Measurements from ENCODE around the gene SYT1. TPM values are rescaled to one million over a fixed set of nuclear protein-coding genes. Genes with fewer than 3 reads are reported as not detected.

The SYT1 gene
- total and polyA plus RNA-seq, 2 of the 4 experiments (the other 2 are of a cell fraction) = 2.8 to 3.0 TPM

DNA sequence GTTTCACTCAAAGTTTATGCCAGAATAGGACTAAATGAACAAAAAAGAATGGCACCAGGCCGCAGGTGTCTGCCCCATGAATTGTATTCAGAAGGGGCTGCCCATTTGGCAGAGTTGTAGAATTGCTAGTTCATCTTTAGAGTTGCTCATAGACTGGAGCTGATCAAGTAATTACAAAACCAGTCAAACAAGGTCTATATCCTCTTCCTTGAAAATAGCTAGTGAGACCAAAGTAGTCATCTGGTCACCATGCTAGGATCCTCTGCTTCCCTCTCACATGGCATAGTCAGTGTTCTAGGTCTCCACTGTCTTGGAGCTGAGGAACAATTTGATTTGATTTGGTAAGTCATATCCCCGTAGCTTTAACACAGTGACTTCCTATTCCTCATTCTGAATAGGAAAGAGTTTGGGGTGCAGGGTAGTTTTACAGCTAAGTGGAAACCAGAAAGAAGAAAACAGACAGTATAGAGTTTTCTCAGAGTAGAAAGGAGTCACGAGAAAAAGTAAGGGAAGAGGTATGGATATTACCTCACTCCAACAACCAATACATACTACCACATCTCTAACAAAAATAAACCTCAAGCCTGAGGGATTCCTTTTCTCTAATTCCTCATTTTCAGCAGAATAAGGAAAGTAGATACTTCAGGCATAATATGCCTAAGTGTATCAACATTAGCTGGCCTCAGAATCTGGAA, 574.1 kb downstream of the SYT1 start:
- Histone ChIP-seq H3K79me1 (ENCODE audit: low read depth in 1 of 2, low read length in 2 of 2) (no peaks in the 10 kb centered on the region), H3K36me3 (ENCODE audit: control insufficient read depth, insufficient read depth, low read length) (no peaks in the 10 kb centered on the region), H3K56ac (ENCODE audit: extremely low read depth, insufficient read depth, low read length) (no peak overlapping the region), H4K20me1 (ENCODE audit: insufficient read depth, low read length) (no peaks in the 10 kb centered on the region), H3K9me3 (ENCODE audit: control insufficient read depth, insufficient read depth, low read length) (no peaks in the 10 kb centered on the region), H3K18ac (ENCODE audit: low read depth, low read length) (peak overlapping the region; percentile 51; the same call in 1 of the 2 replicates), H3K4ac (ENCODE audit: low read depth, low read length) (peak overlapping the region; percentile 38; the same call in 1 of the 2 replicates), H3K14ac (replicated peaks; ENCODE audit: low read depth, low read length) (peak overlapping the region; percentile 81), H2AK9ac (replicated peaks; ENCODE audit: low read depth, low read length, poor library complexity) (no peak overlapping the region), H3K9ac (ENCODE audit: low read depth, low read length) (no peak overlapping the region), H4K8ac (ENCODE audit: low read depth in 2 of 2, low read length in 2 of 2) (no peak overlapping the region), H2AK5ac (ENCODE audit: low read depth, low read length) (no peak overlapping the region), H3K27me3 (ENCODE audit: control insufficient read depth, insufficient read depth, low read length) (no peaks in the 10 kb centered on the region), H3K23ac (ENCODE audit: low read depth, low read length) (peak overlapping the region; percentile 73; the same call in 1 of the 2 replicates), H4K5ac (ENCODE audit: low read depth, low read length) (no peak overlapping the region; the same call in 1 of the 2 replicates), H3K27ac (ENCODE audit: insufficient read depth, low read length) (no peak overlapping the region; the same call in 1 of the 2 replicates), H2BK15ac (ENCODE audit: low read depth, low read length) (0 out of 3 replicates have a peak overlapping the region, but pooled peaks have one; percentile 9), H4K91ac (ENCODE audit: insufficient read depth, low read depth, low read length) (no peak overlapping the region), H3K9me1 (ENCODE audit: insufficient read depth, low read length) (no peaks in the 10 kb centered on the region; the same call in 1 of the 2 replicates), H3K4me1 (ENCODE audit: control insufficient read depth, insufficient read depth, low read length) (peaks cover 2% of the 10 kb centered on the region; the same call in 1 of the 2 replicates), H2AFZ (replicated peaks; ENCODE audit: low read length, poor library complexity) (no peak overlapping the region), H3K4me2 (ENCODE audit: low read depth, low read length) (peak overlapping the region; percentile 18; the same call in 1 of the 2 replicates), H3K4me3 (ENCODE audit: insufficient read depth, low read depth, low read length) (no peak overlapping the region), H2BK5ac (ENCODE audit: low read depth, low read length, poor library complexity, severe bottlenecking) (peak overlapping the region; percentile 41), H2BK20ac (ENCODE audit: low read depth, low read length) (peak overlapping the region; percentile 27; the same call in 1 of the 2 replicates), H2BK120ac (ENCODE audit: low read depth, low read length) (peak overlapping the region; percentile 47)
- no CpG with 5 or more reads among the region's 3 CpGs for WGBS, 2 experiments (ENCODE audit: extremely low coverage in 2 of 2, insufficient read length in 1 of 2)
- intact Hi-C loops (cut with micrococcal nuclease) (no loop called here), in situ Hi-C loops (cut with MboI; ENCODE audit: low sequenced_read_pairs) (no loop called here), dilution Hi-C loops (cut with HindIII; ENCODE audit: low sequenced_read_pairs, unreplicated experiment) (no loop called here)
- BruUV-seq (replicated peaks) = no TSS peak
- TF ChIP-seq RFX5 (IDR thresholded peaks at IDR 0.05; ENCODE audit: low read depth, low read length) (no peak), SMC3 (IDR thresholded peaks at IDR 0.05; ENCODE audit: low read depth, low read length) (no peak), NFE2L2 (IDR thresholded peaks at IDR 0.05; ENCODE audit: low read depth, low read length) (no peak), BHLHE40 (IDR thresholded peaks at IDR 0.05; ENCODE audit: low read depth, low read length) (no peak), FOS (IDR thresholded peaks at IDR 0.05; ENCODE audit: low read depth, low read length) (no peak), CEBPB (IDR thresholded peaks at IDR 0.05; ENCODE audit: low read depth, low read length) (no peak), MAFK (IDR thresholded peaks at IDR 0.05; ENCODE audit: low read depth, low read length) (no peak)
- TF ChIP-seq, protein P1, sequence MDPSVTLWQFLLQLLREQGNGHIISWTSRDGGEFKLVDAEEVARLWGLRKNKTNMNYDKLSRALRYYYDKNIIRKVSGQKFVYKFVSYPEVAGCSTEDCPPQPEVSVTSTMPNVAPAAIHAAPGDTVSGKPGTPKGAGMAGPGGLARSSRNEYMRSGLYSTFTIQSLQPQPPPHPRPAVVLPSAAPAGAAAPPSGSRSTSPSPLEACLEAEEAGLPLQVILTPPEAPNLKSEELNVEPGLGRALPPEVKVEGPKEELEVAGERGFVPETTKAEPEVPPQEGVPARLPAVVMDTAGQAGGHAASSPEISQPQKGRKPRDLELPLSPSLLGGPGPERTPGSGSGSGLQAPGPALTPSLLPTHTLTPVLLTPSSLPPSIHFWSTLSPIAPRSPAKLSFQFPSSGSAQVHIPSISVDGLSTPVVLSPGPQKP (IDR thresholded peaks at IDR 0.05; ENCODE audit: borderline replicate concordance, low read depth, low read length) = no peak
- peak; percentile 54 for ATAC-seq (ENCODE audit: low read depth)
- POLR2A ChIA-PET (ENCODE audit: unreplicated experiment) = interaction anchor here (0.6 kb wide), 1 partner anchor 781 kb away, joined by 3 read pairs; no protein-coding TSS in a partner anchor
- CTCF ChIA-PET = interaction anchor here (2.2 kb wide), 1 partner anchor 19 kb away, joined by 7 read pairs; no protein-coding TSS in a partner anchor
- DNase-seq = peak; percentile 60
